OCI-LY7 (cell line): ENCODE data around the gene NEK11. TPM values are rescaled to one million over a fixed set of nuclear protein-coding genes. Genes with fewer than 3 reads are reported as not detected.

Experiments
- BruUV-seq: library from RNA; stranded (reverse); fragments of 400-500 nt; replicated peaks from 2 replicates; lab custom pipeline; 2021; lab: Mats Ljungman, UMichigan
- CTCF ChIA-PET: fragments of 300-600 bp; sonication (Branson Sonifier 250); formaldehyde crosslinking; loops from one replicate; lab custom pipeline; 2022; ENCODE audit warnings: antibody characterized with exemption; ENCODE audit not compliant: unreplicated experiment; lab: Charles Lee
- POLR2A ChIA-PET: fragments of 300-600 bp; sonication (Branson Sonifier 250); formaldehyde crosslinking; loops from one replicate; lab custom pipeline; 2022; ENCODE audit warnings: antibody characterized with exemption; lab: Charles Lee
- DNase-seq: peaks from one replicate; pipeline ENCODE4 v3.0.0-alpha.2; 2015; ENCODE audit warnings: low spot score
- H2AFZ ChIP-seq: fragments of 200-600 bp; sonication (generic), shearing (Covaris generic); 2 replicates; pipeline ENCODE4 v1.6.1; 2014; ENCODE audit warnings: mild to moderate bottlenecking, antibody characterized with exemption, low read length, moderate library complexity
- H3K27ac ChIP-seq: fragments of 200-600 bp; sonication (generic); 2 replicates; pipeline ENCODE4 v1.5.1; 2014; ENCODE audit warnings: mixed run types, low read depth, mild to moderate bottlenecking, moderate library complexity, low read length, inconsistent platforms; ENCODE audit not compliant: poor library complexity, severe bottlenecking
- H3K36me3 ChIP-seq: fragments of 200-600 bp; sonication (generic); 2 replicates; pipeline ENCODE4 v1.6.1; 2014; ENCODE audit warnings: mild to moderate bottlenecking, antibody characterized with exemption, low read length, moderate library complexity, mixed read lengths; ENCODE audit not compliant: insufficient read depth
- H3K4me1 ChIP-seq: fragments of 200-600 bp; sonication (generic); 2 replicates; pipeline ENCODE4 v1.5.1; 2014; ENCODE audit warnings: mild to moderate bottlenecking, low read length; ENCODE audit not compliant: insufficient read depth, poor library complexity, severe bottlenecking
- H3K4me2 ChIP-seq: fragments of 200-600 bp; sonication (generic); 2 replicates; pipeline ENCODE4 v1.6.1; 2014; ENCODE audit warnings: mild to moderate bottlenecking, low read length
- H3K4me3 ChIP-seq: fragments of 200-600 bp; sonication (generic); 2 replicates; pipeline ENCODE4 v1.5.1; 2014; ENCODE audit warnings: mild to moderate bottlenecking, low read depth, low read length; ENCODE audit not compliant: poor library complexity, severe bottlenecking
- H3K79me2 ChIP-seq: fragments of 200-600 bp; sonication (generic); 2 replicates; pipeline ENCODE4 v1.6.1; 2016; ENCODE audit warnings: low read depth, mild to moderate bottlenecking, low read length, moderate library complexity, mixed read lengths; ENCODE audit not compliant: insufficient read depth
- H3K9me2 ChIP-seq: fragments of 200-600 bp; sonication (generic); 2 replicates; pipeline ENCODE4 v1.6.1; 2016; ENCODE audit warnings: mild to moderate bottlenecking, low read length, mixed read lengths; ENCODE audit not compliant: insufficient read depth
- H3K9me3 ChIP-seq: fragments of 200-600 bp; sonication (generic); 2 replicates; pipeline ENCODE4 v1.6.1; 2014; ENCODE audit warnings: mild to moderate bottlenecking, mixed run types, low read length, mixed read lengths
- H4K20me1 ChIP-seq: fragments of 200-600 bp; sonication (generic); 2 replicates; pipeline ENCODE4 v1.6.1; 2014; ENCODE audit warnings: mild to moderate bottlenecking, antibody characterized with exemption, low read length, moderate library complexity, mixed read lengths; ENCODE audit not compliant: insufficient read depth
- EZH2phosphoT487 ChIP-seq: fragments of 200-600 bp; sonication (generic); IDR thresholded peaks from 2 replicates; pipeline ENCODE4 v1.6.1; 2018; ENCODE audit warnings: low read depth, borderline replicate concordance, mild to moderate bottlenecking, mixed run types, antibody characterized with exemption, low read length, moderate library complexity, mixed read lengths
- intact Hi-C: fragments of 100-400 bp; cut with micrococcal nuclease; formaldehyde crosslinking; loops from one replicate; pipeline ENCODE4 v1.10.0; 2022; ENCODE audit not compliant: unreplicated experiment
- total RNA-seq, 2 experiments: library from RNA; depleted of rRNA in 1 of 2; stranded (reverse); fragments of >200 nt in 1 of 2; shearing (Covaris generic) in 1 of 2; gene quantifications; 2 replicates each; pipeline ENCODE4 v1.2.3, GENCODE V29; 2014 to 2022
- TF ChIP-seq, protein P1 (sequence below): fragments of 200-600 bp; sonication (generic); conservative IDR thresholded peaks from 2 replicates; pipeline ENCODE4 v1.5.1; 2014; ENCODE audit warnings: mild to moderate bottlenecking, antibody characterized with exemption, low read length, moderate library complexity, mixed read lengths

The NEK11 gene
- total RNA-seq, 2 experiments from 2014 or later = 0.47 to 1.5 TPM

DNA sequence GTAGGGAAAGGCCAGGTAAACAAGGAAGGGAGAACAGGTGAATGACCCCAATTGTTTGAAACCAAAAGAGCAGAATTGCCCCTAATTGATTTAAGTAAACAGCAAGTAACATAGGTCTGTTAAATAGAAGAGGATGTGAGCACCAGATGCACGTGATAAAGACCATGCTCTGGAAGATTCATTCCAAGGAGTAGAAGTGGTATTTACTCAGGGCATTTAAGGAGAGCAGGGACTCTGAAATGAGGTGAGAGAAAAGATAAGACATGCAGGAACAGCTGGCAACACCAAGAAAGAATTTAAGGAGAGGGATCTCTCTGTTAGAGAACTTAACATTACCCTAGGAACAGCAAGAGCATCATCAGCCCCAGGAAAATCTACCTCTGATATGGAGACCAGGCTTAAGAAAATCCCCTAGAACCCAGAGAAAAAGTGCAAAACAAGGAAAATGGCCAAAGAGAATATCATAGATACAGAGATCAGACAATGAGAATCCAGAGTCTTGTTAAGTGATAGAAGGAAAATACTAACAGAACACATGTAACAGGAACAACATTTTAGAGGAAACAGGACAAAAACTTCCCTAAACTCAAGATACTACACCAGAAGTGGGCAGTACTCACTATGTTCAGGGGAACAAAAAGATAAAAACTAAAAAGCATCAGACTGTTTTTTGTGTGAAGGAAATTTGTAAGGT is 361.3 kb downstream of the NEK11 start:
- TF ChIP-seq EZH2phosphoT487 = no peak
- TF ChIP-seq, protein P1, sequence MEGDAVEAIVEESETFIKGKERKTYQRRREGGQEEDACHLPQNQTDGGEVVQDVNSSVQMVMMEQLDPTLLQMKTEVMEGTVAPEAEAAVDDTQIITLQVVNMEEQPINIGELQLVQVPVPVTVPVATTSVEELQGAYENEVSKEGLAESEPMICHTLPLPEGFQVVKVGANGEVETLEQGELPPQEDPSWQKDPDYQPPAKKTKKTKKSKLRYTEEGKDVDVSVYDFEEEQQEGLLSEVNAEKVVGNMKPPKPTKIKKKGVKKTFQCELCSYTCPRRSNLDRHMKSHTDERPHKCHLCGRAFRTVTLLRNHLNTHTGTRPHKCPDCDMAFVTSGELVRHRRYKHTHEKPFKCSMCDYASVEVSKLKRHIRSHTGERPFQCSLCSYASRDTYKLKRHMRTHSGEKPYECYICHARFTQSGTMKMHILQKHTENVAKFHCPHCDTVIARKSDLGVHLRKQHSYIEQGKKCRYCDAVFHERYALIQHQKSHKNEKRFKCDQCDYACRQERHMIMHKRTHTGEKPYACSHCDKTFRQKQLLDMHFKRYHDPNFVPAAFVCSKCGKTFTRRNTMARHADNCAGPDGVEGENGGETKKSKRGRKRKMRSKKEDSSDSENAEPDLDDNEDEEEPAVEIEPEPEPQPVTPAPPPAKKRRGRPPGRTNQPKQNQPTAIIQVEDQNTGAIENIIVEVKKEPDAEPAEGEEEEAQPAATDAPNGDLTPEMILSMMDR = no peak
- H2AFZ ChIP-seq = no peak overlapping the region
- CTCF ChIA-PET = no interaction called here
- no peaks in the 10 kb centered on the region for H3K4me1 ChIP-seq
- H3K9me2 ChIP-seq = no peaks in the 10 kb centered on the region
- H3K27ac ChIP-seq = no peak overlapping the region
- H3K4me2 ChIP-seq = no peak overlapping the region
- H3K9me3 ChIP-seq = no peaks in the 10 kb centered on the region
- POLR2A ChIA-PET = no interaction called here
- H3K36me3 ChIP-seq = no peaks in the 10 kb centered on the region
- no peaks in the 10 kb centered on the region for H3K79me2 ChIP-seq
- no peak overlapping the region for H3K4me3 ChIP-seq
- H4K20me1 ChIP-seq = no peaks in the 10 kb centered on the region
- BruUV-seq = no TSS peak
- DNase-seq = no peak
- intact Hi-C loops = no loop called here

DNA sequence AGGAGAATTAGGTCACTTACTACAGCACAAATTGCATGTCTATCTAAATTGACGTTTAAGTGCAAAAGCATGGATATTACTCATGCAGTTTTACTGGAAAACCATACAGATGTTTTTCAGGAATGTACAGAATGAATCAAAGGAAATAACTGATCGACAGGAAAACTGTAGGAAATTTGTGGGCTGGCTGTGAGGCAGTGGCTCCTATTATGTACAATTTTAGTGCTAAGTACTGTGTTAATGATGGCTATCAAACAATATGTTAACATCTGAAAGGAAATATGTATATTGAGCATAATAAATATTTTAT is 361.8 kb downstream of the NEK11 start:
- intact Hi-C loops = no loop called here
- POLR2A ChIA-PET = no interaction called here

DNA sequence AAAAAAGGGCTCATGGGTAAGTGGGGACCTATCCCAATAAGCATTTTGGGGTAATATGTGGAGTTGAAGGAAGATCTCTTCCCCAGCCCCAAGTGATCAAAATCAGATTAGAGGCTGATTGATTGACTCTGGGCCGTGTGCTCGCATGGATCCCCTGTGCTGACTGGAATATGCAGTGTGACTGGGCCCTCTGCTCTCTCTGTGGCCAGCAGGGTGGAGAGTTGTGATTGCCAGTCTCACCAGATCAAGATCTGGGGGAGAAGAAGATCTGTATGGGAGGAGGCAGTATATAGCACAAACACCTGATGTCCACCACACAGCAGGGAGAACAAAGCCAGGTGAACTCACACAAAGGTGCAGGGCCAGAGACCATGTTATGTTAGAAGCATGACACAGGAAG is 363.7 kb downstream of the NEK11 start:
- Histone ChIP-seq H3K4me3 (no peak overlapping the region), H3K4me1 (no peaks in the 10 kb centered on the region), H3K9me2 (no peaks in the 10 kb centered on the region), H4K20me1 (no peaks in the 10 kb centered on the region), H3K36me3 (no peaks in the 10 kb centered on the region), H2AFZ (no peak overlapping the region), H3K9me3 (no peaks in the 10 kb centered on the region), H3K27ac (no peak overlapping the region), H3K79me2 (no peaks in the 10 kb centered on the region), H3K4me2 (no peak overlapping the region)
- CTCF ChIA-PET = no interaction called here
- BruUV-seq = no TSS peak
- POLR2A ChIA-PET = no interaction called here
- intact Hi-C loops = no loop called here
- DNase-seq = no peak
- TF ChIP-seq, protein P1 = no peak
- no peak for TF ChIP-seq EZH2phosphoT487

More for the DNA sequence above, 361.8 kb downstream of the NEK11 start:
- no peak for DNase-seq
- no peak overlapping the region for H3K27ac ChIP-seq
- no peak overlapping the region for H3K4me2 ChIP-seq
- H3K9me3 ChIP-seq = no peaks in the 10 kb centered on the region
- TF ChIP-seq EZH2phosphoT487 = no peak
- TF ChIP-seq, protein P1 = no peak
- H3K36me3 ChIP-seq = no peaks in the 10 kb centered on the region
- H4K20me1 ChIP-seq = no peaks in the 10 kb centered on the region
- H3K4me1 ChIP-seq = no peaks in the 10 kb centered on the region
- no peak overlapping the region for H3K4me3 ChIP-seq
- no peaks in the 10 kb centered on the region for H3K9me2 ChIP-seq
- CTCF ChIA-PET = no interaction called here
- H3K79me2 ChIP-seq = no peaks in the 10 kb centered on the region
- H2AFZ ChIP-seq = no peak overlapping the region
- no TSS peak for BruUV-seq
